ENCODE data around the gene CCDC70. TPM values are rescaled to one million over a fixed set of nuclear protein-coding genes. Genes with fewer than 3 reads are reported as not detected.
A peak's percentile ranks its signal among the peaks of the same experiment; 100 is the strongest.

The CCDC70 gene
- total RNA-seq, 1 donor from 2014 or later, result not detected

- intact Hi-C loops (cut with DNase I), result loop anchor here (10.0 kb wide), 1 partner anchor 305 kb away; the partner anchor contains the start of gene NEK5
- DNase-seq (ENCODE audit: extremely low spot score in 2 of 2), result no peak
- no peaks in the 10 kb centered on the region for H3K9me3 ChIP-seq
- H3K4me3 ChIP-seq, result no peak overlapping the region
- H3K4me1 ChIP-seq, result peaks cover 36% of the 10 kb centered on the region
- TF ChIP-seq POLR2AphosphoS5 (IDR thresholded peaks at IDR 0.05; ENCODE audit: insufficient read depth in 1 of 2, low read depth in 1 of 2), result no peak
- TF ChIP-seq, protein P1, sequence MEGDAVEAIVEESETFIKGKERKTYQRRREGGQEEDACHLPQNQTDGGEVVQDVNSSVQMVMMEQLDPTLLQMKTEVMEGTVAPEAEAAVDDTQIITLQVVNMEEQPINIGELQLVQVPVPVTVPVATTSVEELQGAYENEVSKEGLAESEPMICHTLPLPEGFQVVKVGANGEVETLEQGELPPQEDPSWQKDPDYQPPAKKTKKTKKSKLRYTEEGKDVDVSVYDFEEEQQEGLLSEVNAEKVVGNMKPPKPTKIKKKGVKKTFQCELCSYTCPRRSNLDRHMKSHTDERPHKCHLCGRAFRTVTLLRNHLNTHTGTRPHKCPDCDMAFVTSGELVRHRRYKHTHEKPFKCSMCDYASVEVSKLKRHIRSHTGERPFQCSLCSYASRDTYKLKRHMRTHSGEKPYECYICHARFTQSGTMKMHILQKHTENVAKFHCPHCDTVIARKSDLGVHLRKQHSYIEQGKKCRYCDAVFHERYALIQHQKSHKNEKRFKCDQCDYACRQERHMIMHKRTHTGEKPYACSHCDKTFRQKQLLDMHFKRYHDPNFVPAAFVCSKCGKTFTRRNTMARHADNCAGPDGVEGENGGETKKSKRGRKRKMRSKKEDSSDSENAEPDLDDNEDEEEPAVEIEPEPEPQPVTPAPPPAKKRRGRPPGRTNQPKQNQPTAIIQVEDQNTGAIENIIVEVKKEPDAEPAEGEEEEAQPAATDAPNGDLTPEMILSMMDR (IDR thresholded peaks at IDR 0.05), result no peak
- TF ChIP-seq POLR2A (IDR thresholded peaks at IDR 0.05), result no peak
- no peaks in the 10 kb centered on the region for H3K27me3 ChIP-seq
- no peaks in the 10 kb centered on the region for H3K36me3 ChIP-seq
- H3K27ac ChIP-seq, result no peak overlapping the region
Measured at GRCh38 chr13:51819544-51819943, 42.2 kb upstream of the CCDC70 start.

DNA sequence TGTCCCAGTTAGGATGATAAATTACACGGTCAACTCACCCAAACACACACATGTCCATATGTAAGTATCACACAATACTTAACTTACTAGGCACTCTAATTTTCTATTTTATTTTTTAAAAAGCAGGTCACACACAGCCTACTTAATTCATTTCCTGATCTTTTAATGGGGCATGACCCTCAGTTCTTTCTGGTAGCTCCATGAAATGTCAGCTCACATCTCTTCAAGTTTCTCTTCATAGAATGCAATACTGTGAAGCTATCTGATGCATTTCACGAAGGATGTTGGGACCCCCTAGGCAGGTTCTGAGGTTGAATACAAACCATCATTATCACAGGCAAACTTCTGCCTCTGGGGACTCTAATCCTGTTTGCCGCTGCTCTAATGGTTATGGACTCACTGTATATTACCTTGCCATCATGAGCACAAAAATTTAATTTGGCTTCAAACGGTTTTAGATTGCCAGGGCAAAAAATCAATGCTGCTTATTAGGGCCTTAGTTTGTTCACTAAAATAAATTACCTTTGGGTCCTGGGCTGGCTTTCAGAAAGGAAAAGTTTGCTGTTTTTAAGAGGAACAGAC lies 41.7 kb upstream of the CCDC70 start:
- intact Hi-C loops (cut with DNase I), result no loop called here
- Histone ChIP-seq H3K27ac (no peak overlapping the region), H3K36me3 (no peaks in the 10 kb centered on the region), H3K4me1 (peaks cover 32% of the 10 kb centered on the region), H3K9me3 (no peaks in the 10 kb centered on the region), H3K27me3 (no peaks in the 10 kb centered on the region), H3K4me3 (no peak overlapping the region)
- TF ChIP-seq POLR2A (IDR thresholded peaks at IDR 0.05), result no peak
- TF ChIP-seq, protein P1 (IDR thresholded peaks at IDR 0.05), result no peak
- DNase-seq (ENCODE audit: extremely low spot score in 2 of 2), result no peak

DNA sequence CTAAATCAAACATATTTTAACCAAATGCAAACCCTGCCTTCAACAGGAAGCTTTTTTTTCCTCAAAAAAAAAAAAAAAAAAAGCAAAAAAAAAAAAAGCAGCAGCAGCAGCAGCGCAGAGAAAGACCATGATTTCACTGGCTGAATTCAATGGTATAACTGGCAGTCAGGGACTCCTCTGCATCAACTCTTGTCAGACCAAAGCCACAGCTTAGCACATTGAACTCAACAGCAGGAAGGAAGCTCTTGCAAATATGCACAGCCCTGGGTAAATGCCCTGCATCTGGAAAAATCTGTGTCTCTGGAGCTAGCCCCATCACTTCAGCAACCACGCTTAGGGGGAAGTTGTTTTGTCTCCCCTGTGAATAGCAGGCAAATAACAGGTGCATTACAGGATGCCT lies 40.2 kb upstream of the CCDC70 start:
- no peak overlapping the region for H3K27ac ChIP-seq
- no peak for DNase-seq (ENCODE audit: extremely low spot score in 2 of 2)

GRCh38 chr13:51822106-51822815 lies 39.5 kb upstream of the CCDC70 start:
- intact Hi-C loops (cut with DNase I), result no loop called here
- no peak overlapping the region for H3K4me3 ChIP-seq
- H3K27me3 ChIP-seq, result no peaks in the 10 kb centered on the region
- no peak overlapping the region for H3K27ac ChIP-seq
- no peaks in the 10 kb centered on the region for H3K36me3 ChIP-seq
- TF ChIP-seq, protein P1 (IDR thresholded peaks at IDR 0.05), result no peak
- TF ChIP-seq POLR2A (IDR thresholded peaks at IDR 0.05), result no peak
- TF ChIP-seq POLR2AphosphoS5 (IDR thresholded peaks at IDR 0.05; ENCODE audit: insufficient read depth in 1 of 2, low read depth in 1 of 2), result no peak
- DNase-seq (ENCODE audit: extremely low spot score in 2 of 2), result no peak
- peaks cover 32% of the 10 kb centered on the region for H3K4me1 ChIP-seq
- H3K9me3 ChIP-seq, result no peaks in the 10 kb centered on the region

More for the DNA sequence above, 40.2 kb upstream of the CCDC70 start:
- TF ChIP-seq, protein P1 (IDR thresholded peaks at IDR 0.05), result no peak
- TF ChIP-seq POLR2A (IDR thresholded peaks at IDR 0.05) (no peak), POLR2AphosphoS5 (IDR thresholded peaks at IDR 0.05; ENCODE audit: insufficient read depth in 1 of 2, low read depth in 1 of 2) (no peak)
- H3K27me3 ChIP-seq, result no peaks in the 10 kb centered on the region
- no peaks in the 10 kb centered on the region for H3K36me3 ChIP-seq
- peaks cover 28% of the 10 kb centered on the region for H3K4me1 ChIP-seq
- no peak overlapping the region for H3K4me3 ChIP-seq
- intact Hi-C loops (cut with DNase I), result no loop called here
- no peaks in the 10 kb centered on the region for H3K9me3 ChIP-seq

DNA sequence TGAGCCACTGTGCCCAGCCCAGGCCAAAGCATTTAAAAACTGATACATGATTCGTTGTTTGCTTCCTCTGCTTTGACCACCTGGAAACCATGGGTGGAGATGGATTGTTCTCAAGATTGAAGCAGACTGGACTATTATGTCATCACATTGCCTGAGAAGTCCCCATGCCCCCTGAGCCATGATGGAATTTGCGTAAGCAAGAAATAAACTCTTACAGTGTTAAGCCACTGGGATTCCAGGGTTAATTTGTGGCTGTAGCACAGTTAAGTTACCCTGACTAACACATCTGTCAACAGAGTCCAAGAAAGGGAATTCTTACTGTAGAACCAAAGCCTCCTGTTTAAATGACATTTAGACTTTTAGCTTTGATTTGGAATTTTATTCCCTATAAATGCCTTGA lies 38.4 kb upstream of the CCDC70 start:
- Histone ChIP-seq H3K4me1 (peaks cover 33% of the 10 kb centered on the region), H3K9me3 (no peaks in the 10 kb centered on the region), H3K27ac (peak overlapping the region; percentile 9), H3K4me3 (no peak overlapping the region), H3K27me3 (no peaks in the 10 kb centered on the region), H3K36me3 (no peaks in the 10 kb centered on the region)
- DNase-seq (ENCODE audit: extremely low spot score in 2 of 2), result no peak
- intact Hi-C loops (cut with DNase I), result no loop called here
- TF ChIP-seq POLR2A (IDR thresholded peaks at IDR 0.05), result no peak
- TF ChIP-seq, protein P1 (IDR thresholded peaks at IDR 0.05), result no peak
- no peak for TF ChIP-seq POLR2AphosphoS5 (IDR thresholded peaks at IDR 0.05; ENCODE audit: insufficient read depth in 1 of 2, low read depth in 1 of 2)

All from vagina (tissue), 2 donors.